CD4-positive, alpha-beta T cell treated with Interleukin-6 for 4 hours (primary cell): ENCODE data around the gene PTPN1.

Source experiments
- DNase-seq: peaks from one replicate; pipeline ENCODE4 v3.0.0-alpha.2; 2020; ENCODE audit warnings: mixed read lengths

PTPN1 gene

DNA sequence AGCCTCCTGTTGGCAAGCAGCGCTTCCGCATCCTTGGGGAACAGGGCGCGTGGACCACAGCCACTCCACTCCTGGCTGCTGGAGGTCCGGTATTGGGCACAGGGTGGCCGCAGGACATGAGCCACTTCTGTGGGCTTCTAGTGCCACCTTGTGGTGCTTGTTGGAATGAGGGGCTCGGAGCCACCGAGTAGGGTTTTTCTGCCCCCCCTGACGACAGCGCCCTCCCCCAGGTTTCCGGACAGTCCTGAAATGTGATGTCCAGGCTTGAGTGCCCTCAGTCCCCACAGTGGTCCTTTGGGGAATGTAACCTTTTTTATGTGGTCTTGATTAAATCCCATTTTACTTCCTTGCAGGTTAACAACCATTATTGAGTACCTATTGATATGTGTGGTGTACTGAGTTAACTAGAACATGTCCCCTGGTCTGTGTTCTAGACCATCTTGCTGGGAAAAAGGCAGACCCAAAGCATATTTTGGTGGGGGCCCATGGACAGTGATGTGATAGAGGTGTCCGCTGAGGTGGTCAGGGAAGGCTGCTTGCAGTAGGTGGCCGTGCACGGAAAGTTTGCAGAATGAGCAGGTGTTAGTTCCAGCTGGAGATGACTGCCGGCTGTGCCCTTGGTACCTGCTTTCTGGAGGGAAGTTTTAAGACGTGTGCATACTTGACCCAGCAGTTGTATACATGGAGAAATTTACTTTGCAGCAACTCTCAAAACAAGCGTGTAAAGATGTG, 70.0 kb downstream of the PTPN1 start:
- DNase-seq, result peak; percentile 56

DNA sequence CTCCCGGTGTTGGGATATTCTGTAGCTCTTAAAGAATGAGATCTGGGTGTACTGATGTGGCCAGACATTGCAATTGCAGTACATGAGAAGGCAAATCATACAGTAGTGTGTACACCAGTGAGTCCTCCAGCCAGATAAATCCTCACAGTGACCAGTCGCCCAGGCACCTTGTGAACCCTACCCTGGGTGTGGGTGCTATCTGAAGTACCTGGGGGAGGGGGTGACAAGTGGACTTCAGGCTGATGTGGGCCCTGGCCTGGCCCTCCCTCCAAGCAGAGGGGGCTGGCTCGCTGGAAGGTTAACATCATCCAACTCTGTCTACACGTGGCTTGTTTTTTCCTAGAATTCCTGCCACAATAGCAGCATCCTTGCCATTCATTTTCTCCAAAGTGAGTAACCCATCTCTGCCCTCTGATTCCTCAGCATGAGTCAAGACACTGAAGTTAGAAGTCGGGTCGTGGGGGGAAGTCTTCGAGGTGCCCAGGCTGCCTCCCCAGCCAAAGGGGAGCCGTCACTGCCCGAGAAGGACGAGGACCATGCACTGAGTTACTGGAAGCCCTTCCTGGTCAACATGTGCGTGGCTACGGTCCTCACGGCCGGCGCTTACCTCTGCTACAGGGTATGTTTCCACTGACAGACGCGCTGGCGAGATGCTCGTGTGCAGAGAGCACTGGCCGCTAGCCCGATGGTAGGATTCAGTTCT, 70.8 kb downstream of the PTPN1 start:
- no peak for DNase-seq

GRCh38 chr20:50582092-50582491, 71.9 kb downstream of the PTPN1 start:
- DNase-seq, result no peak

DNA sequence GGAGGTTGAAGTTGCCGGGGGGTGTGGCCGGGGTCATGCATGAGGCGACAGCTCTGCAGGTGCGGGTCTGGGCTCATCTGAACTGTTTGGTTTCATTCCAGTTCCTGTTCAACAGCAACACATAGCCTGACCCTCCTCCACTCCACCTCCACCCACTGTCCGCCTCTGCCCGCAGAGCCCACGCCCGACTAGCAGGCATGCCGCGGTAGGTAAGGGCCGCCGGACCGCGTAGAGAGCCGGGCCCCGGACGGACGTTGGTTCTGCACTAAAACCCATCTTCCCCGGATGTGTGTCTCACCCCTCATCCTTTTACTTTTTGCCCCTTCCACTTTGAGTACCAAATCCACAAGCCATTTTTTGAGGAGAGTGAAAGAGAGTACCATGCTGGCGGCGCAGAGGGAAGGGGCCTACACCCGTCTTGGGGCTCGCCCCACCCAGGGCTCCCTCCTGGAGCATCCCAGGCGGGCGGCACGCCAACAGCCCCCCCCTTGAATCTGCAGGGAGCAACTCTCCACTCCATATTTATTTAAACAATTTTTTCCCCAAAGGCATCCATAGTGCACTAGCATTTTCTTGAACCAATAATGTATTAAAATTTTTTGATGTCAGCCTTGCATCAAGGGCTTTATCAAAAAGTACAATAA, 72.5 kb downstream of the PTPN1 start:
- no peak for DNase-seq

GRCh38 chr20:50583442-50584150, 73.4 kb downstream of the PTPN1 start:
- DNase-seq, result no peak

GRCh38 chr20:50584687-50585086, 74.5 kb downstream of the PTPN1 start:
- no peak for DNase-seq

DNA sequence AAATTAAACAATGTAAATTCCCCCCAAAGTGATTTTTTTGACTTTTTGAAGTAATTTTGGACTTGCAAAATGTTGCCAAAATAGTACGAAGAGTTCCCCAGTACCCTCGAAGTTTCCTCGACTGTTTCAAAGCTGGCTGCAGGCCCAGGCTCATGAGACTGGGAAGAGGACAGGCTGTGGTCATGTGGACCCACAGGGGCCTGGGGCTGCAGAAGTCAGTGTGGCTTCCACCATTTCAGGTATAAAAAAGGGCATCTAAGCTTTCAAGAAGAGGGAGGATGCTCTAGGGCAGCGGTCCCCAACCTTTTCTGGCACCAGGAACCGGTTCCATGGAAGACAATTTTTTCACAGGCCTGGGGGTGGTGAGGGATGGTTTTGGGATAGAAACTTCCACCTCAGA, 75.0 kb downstream of the PTPN1 start:
- DNase-seq, result no peak

DNA sequence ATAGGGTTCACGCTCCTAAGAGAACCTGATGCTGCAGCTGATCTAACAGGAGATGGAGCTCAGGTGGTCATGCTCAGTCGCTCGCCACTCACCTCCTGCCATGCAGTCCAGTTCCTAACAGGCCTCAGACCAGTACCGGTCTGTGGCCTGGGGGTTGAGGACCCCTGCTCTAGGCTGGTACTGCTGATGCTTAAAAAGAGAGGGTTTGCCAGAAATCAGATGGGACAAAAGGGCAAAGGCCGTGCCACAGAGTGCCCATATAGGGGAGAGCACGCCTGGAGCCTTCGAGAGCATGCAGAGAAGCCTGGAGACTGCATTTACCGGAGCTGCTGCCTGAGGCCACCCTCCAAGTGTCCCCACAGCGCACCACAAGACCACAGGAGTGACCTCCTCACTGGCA, 75.5 kb downstream of the PTPN1 start:
- no peak for DNase-seq

DNA sequence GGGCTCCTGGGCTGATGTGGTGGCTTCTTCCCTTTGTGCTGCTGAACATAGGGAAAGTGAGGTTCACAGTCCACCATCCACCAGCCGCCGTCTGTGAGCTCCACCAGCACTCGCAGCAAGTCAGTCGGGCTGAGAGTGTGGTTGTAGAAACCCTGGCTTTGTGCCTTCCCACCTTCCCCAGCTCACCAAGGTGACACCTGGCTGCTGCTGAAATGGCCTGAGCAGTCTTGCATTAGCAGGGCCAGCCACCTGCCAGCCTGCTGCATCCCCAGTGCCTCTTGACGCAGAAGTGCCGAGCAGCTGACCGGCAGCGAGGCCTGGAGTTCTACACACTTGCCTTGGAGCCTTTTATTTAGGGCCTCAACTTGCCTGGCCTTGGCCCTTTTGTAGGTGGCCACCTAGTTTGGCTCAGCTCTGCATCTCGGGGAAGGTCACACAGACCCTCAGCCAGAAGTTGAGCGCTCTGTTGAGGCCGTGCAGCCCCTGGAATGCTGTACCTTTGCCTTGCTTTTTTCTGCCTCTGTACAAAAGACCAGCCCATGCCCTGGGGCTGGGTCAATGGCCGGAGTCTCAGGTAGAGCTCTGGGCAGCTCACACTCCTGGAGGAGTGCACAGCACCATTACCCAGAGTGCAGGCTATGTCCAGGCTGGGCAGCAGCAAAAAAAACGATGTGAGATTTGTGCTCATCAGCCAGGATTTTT, 76.5 kb downstream of the PTPN1 start:
- DNase-seq, result no peak

GRCh38 chr20:50587291-50587961, 77.2 kb downstream of the PTPN1 start:
- DNase-seq, result no peak

DNA sequence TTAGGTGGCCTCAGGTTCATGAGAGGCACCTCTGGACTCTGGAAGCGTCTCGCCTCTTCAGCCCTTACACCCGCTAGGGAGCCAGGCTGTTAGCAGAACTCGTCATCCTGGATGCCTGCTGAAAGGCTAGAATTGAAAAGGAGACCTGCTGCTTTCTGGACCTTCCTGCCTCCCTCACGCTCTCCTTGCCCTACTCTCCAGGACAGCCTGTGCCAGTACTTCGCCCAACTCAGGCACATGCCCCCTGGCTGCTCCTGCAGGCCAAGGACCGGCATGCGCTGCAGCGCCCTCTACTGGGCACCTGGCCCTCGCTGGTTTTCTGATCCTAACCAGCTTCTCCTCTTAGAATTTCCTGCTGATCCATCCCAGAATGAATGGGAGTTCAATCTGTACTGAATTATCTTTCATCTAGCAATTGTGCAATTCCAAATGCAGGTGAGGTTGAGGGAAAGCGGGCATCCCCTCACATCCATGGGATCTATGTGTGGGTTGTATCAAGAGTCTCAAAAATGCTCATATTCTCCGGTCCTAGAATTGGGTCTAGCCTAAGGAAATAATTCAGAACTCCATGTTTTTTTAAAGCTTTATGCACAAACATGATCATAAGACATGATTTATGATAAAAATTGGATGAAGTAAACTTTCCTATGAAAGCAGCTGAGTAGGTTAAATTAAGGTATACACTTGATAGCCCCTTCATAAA, 78.0 kb downstream of the PTPN1 start:
- DNase-seq, result peak; percentile 80

DNA sequence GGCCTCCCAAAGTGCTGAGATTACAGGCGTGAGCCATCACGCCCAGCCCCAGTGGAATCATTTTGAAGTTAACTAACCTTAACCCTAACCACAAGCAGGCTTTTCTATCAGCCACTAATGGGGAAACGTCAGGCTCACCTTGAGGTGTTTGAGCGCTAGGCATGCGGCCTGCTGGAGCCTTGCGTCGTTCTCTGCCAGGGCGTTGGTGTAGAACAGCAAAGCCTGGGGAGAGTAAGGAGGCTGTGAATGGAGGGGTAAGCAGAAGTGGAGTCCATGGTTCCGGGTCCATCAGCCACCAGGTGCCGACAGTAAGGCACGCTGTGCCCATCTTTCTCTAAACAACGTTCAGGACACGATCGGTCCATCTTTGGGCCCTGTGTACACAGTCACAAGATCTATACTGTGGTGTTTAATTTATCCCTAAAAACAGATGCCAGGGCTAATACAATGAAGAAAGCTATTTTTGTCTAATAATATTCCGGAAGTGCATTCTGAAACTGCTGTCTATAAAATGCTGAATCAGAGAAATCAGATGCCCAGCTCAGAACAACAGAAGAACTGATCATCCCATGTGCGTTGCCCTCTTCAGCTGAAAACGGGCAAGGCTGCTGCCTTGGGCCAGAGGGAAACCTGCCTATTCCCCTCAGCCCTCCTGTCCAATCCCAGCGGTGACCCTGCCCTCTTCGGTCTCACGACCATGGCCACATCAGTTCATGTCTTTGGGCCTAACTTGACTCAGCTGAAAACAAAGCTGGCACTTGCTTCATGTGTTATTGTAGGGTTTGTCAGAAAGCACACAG, 79.6 kb downstream of the PTPN1 start:
- no peak for DNase-seq

- DNase-seq, result no peak
Observed at GRCh38 chr20:50590348-50590664, 80.1 kb downstream of the PTPN1 start.

- no peak for DNase-seq
Observed at GRCh38 chr20:50591233-50591852, 81.2 kb downstream of the PTPN1 start.

DNA sequence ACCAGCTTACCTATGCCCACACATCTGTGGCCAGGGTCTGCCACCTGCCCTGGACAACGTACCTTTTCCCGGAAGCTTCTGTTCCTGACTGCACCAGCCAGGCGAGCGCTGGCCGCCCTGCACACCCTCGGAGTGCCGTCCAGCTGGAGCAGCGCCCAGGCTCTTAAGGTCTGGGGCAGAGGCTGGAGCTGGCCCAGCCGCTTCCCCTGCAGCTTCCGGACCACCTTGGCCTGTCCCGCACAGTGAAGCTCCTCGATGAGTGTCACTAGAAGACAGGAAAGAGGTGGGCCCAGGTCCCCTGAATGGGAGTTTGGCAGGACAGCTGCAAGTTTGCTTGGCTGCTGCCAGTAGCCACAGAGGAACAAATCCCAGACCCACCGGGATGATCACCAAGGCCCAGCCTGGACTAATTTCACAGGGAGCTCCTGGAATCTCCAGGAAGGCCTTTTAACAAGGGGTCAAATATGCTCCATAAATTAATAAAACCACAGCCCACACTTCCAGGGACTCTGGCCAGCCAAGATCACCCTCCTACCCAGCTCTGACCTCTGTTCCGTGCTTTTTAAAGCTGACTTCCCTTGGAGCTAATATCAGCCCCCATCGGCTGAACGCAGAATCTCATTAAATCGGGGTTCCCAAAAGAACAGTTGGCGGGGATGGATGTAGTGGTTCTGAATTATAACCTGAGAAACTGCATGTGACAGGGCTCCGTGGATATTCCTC, 82.3 kb downstream of the PTPN1 start:
- no peak for DNase-seq

DNA sequence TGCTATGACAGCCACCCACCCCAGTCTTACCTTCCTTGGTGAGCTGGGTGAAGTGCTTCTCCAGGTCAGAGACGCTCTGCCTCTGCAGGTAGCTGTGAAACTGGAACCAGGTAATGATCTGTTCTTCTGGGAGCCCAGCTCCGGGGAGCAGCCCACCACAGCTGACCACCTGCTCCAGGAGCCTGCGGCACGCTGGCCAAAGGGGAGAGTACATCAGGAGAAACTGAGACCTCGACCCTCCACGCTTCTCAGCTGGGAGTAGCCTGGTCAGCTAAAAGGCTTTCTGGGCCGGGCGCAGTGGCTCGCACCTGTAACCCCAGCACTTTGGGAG, 82.8 kb downstream of the PTPN1 start:
- DNase-seq, result no peak

- no peak for DNase-seq
Observed at GRCh38 chr20:50594231-50594590, 84.0 kb downstream of the PTPN1 start.

- no peak for DNase-seq
Observed at GRCh38 chr20:50594591-50595432, 84.6 kb downstream of the PTPN1 start.

DNA sequence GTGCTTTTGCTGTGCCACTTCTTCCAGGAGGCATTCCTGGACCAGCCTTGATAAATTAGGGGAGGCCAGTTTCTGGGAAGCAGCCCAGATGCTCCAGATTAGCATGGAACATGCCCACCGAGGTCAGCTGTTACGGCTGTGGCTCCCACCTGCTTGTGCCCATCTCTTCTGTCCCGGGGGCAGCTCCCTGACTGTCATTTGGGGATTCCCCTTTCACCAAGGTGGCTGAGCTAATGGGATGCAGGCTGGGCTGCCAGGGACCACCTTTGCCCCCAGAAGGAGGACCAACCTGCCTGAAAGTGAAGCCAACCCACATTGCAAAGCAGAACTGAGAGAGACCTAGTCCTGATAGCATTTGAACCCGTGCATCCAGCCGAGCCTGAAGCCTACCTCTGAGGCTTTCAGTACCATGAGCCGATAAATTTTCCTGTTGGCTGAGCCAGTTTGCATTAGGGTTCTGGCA, 85.3 kb downstream of the PTPN1 start:
- no peak for DNase-seq
